Measurements from ENCODE around the gene ILKAP. TPM values are rescaled to one million over a fixed set of nuclear protein-coding genes. Genes with fewer than 3 reads are reported as not detected.

The ILKAP gene
- total RNA-seq, 2 donors from 2014 or later = 22.8 to 44.8 TPM

- ATAC-seq = no peak
- intact Hi-C loops (cut with DNase I) = no loop called here
- no peak for TF ChIP-seq POLR2A (IDR thresholded peaks at IDR 0.05)
- TF ChIP-seq, protein P1, sequence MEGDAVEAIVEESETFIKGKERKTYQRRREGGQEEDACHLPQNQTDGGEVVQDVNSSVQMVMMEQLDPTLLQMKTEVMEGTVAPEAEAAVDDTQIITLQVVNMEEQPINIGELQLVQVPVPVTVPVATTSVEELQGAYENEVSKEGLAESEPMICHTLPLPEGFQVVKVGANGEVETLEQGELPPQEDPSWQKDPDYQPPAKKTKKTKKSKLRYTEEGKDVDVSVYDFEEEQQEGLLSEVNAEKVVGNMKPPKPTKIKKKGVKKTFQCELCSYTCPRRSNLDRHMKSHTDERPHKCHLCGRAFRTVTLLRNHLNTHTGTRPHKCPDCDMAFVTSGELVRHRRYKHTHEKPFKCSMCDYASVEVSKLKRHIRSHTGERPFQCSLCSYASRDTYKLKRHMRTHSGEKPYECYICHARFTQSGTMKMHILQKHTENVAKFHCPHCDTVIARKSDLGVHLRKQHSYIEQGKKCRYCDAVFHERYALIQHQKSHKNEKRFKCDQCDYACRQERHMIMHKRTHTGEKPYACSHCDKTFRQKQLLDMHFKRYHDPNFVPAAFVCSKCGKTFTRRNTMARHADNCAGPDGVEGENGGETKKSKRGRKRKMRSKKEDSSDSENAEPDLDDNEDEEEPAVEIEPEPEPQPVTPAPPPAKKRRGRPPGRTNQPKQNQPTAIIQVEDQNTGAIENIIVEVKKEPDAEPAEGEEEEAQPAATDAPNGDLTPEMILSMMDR (IDR thresholded peaks at IDR 0.05) = no peak
These were observed 69.1 kb downstream of the ILKAP start for GRCh38 chr2:238134393-238134785.

DNA sequence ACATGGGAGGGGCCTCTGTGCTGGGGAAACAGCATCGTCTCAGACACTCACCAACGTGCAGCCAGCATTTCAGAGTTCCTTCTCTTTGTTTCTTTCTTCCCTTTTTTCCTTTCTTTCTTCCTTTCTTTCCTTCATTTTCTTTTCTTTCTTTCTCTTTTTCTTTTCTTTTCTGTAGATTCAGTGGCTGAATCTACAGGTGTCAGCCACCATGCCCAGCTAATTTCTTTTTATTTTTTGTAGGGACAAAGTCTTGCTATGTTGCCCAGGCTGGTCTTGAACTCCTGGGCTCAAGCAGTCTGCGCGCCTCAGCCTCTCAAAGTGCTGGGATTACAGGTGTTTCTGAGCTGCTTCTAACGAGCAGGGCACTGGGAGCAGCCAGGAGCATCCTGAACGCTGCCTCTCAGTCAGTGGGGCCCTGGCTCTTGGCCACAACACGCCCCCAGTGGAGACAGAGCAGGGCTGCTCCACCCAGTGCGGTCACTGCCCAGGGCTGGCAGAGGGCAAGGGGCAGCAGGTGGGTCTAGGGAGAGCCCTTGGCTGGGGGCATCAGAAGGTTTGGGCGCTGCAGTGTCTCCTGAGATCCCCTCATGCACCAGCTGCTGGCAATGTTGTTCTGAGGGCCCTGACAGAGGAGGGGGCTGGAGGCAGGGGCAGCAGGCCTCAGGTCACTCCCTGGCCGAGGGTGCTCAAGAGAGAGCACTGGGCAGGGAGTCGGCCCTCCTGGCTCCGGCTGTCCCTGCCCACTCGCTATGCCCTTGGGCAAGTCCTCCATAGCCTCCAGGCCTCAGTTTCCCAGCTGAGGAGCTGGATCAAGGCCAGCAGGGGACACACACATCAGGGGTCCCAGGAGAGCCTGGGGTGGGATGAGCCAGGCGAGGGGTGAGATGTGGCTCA lies 69.7 kb downstream of the ILKAP start:
- Histone ChIP-seq H3K27me3 (no peaks in the 10 kb centered on the region), H3K27ac (no peak overlapping the region), H3K9me3 (no peaks in the 10 kb centered on the region), H3K4me3 (no peak overlapping the region), H3K4me1 (no peaks in the 10 kb centered on the region), H3K36me3 (replicated peaks in 1 of 2; ENCODE audit: insufficient read depth in 1 of 2, low read depth in 2 of 2) (no peaks in the 10 kb centered on the region)
- WGBS, 2 donors = 70 to 75% methylated on average over 5 to 14 of the region's 14 CpGs
- ATAC-seq (no peak), DNase-seq (no peak)
- TF ChIP-seq, protein P1 (IDR thresholded peaks at IDR 0.05) = no peak
- TF ChIP-seq POLR2A (IDR thresholded peaks at IDR 0.05) = no peak
- intact Hi-C loops (cut with DNase I) = no loop called here

More at GRCh38 chr2:238134393-238134785, 69.1 kb downstream of the ILKAP start:
- H3K9me3 ChIP-seq = no peaks in the 10 kb centered on the region
- 94% methylated on average over 11 of the region's 11 CpGs; no CpG with 5 or more reads in 1 of the 2 donors for WGBS, 2 donors
- H3K4me3 ChIP-seq = no peak overlapping the region
- H3K27me3 ChIP-seq = no peaks in the 10 kb centered on the region
- H3K4me1 ChIP-seq = peaks cover 2% of the 10 kb centered on the region
- no peak for DNase-seq
- H3K36me3 ChIP-seq (replicated peaks in 1 of 2; ENCODE audit: insufficient read depth in 1 of 2, low read depth in 2 of 2) = no peaks in the 10 kb centered on the region
- H3K27ac ChIP-seq = no peak overlapping the region

DNA sequence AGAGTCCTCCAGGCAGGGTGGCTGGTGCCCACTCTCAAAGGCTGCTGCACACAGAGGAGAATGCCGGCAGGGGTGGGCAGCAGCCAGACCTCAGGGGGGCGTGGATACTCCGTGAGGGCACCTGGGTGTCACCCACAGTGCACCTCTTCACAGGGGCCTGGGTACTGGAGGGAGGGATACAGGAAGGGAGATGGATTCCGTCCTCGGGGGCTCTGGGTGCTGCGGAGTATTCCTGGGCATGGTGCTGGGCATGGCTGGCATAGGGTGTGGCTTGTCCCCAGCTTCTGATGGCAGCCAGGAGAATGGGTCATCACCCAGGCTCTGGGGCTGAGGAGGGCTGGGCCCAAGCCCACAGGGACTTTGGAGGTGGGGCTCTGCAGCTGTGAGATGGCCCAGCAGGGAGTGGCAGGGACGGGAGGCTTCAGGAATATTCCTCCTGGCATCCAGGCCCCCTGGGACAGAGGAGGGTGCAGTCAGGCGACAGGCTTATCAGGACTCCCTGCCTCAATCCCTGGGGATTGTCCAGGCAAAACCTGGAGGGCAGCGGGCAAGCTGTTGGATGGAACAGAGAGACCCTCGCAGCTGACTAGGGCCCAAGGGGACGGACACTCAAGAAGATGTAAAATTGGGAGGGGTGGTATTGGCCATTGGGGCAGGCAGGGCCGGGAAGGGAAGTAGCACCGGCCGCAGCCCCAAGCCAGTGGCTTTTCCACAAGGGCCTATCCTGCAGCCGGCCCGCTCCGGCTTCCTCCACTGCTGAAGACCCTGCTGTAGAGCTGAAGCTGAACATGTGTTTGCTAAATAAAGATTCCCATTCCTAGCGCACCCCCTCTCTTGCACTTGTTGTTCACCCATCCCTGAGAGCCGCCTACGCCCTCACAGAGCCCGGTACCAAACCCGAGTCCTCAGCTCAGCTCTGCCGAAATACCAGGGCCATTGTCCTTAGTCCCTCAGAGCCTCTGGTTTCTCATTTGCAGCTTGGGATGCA lies 70.7 kb downstream of the ILKAP start:
- Histone ChIP-seq H3K36me3 (replicated peaks in 1 of 2; ENCODE audit: insufficient read depth in 1 of 2, low read depth in 2 of 2) (no peaks in the 10 kb centered on the region), H3K4me3 (no peak overlapping the region), H3K4me1 (no peaks in the 10 kb centered on the region), H3K27ac (no peak overlapping the region), H3K9me3 (no peaks in the 10 kb centered on the region), H3K27me3 (no peaks in the 10 kb centered on the region)
- DNase-seq (no peak), ATAC-seq (no peak)
- WGBS, 2 donors = 90% methylated on average over 21 to 22 of the region's 23 CpGs
- TF ChIP-seq, protein P1 (IDR thresholded peaks at IDR 0.05) = no peak
- no peak for TF ChIP-seq POLR2A (IDR thresholded peaks at IDR 0.05)
- intact Hi-C loops (cut with DNase I) = no loop called here

DNA sequence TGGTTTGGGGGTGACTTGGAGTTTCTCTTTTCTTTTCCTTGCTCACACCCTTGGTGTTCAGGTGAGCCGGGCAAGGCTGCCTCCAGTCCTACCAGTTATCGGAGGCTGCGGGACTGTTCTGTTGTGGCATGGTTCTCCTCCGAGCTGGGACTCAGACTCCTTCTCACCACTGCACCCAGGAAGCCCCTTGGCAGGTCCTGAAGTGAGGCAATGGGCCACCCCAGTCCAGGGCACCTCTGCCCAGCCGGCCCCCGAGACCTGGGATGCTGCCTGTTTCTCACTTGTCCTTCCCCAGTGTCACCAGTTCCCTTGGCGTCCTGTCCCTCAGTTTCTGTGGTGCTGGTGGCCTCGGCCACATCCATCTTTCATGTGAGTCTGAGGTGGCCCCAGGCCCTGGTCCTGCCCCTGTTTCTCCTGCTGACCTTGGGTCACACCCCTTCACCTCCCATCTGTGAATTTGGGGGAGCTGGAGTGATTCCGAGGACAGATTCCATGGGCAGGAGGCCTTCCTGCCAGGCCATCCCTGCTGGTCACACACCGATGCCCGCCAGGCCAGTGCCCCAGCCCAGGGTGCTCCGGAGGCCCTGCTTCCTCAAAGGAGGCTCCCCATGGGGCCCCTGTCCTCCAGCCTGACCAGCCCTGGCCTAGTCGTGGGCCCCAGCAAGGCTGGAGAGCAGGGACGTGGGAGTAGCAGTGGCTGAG lies 71.6 kb downstream of the ILKAP start:
- H3K4me1 ChIP-seq = no peaks in the 10 kb centered on the region
- no peaks in the 10 kb centered on the region for H3K9me3 ChIP-seq
- ATAC-seq (no peak), DNase-seq (no peak)
- TF ChIP-seq, protein P1 (IDR thresholded peaks at IDR 0.05) = no peak
- intact Hi-C loops (cut with DNase I) = no loop called here
- H3K4me3 ChIP-seq = no peak overlapping the region
- WGBS, 2 donors = 89 to 97% methylated on average over 6 to 14 of the region's 14 CpGs
- H3K27ac ChIP-seq = no peak overlapping the region
- no peaks in the 10 kb centered on the region for H3K27me3 ChIP-seq
- no peaks in the 10 kb centered on the region for H3K36me3 ChIP-seq (replicated peaks in 1 of 2; ENCODE audit: insufficient read depth in 1 of 2, low read depth in 2 of 2)
